Colonic mucosa (tissue), 4 donors: ENCODE measurements around the gene RAB40B. TPM values are rescaled to one million over a fixed set of nuclear protein-coding genes. Genes with fewer than 3 reads are reported as not detected.

Source experiments
- DNase-seq: peaks from one replicate; pipeline ENCODE4 v3.0.0-alpha.2; 2020
- H3K27ac ChIP-seq: fragments of 200-600 bp; one replicate; pipeline ENCODE4 v1.8.0; 2021
- H3K27me3 ChIP-seq: fragments of 200-600 bp; one replicate; pipeline ENCODE4 v1.8.0; 2021
- H3K36me3 ChIP-seq: fragments of 200-600 bp; one replicate; pipeline ENCODE4 v1.8.0; 2021
- H3K4me1 ChIP-seq: fragments of 200-600 bp; one replicate; pipeline ENCODE4 v1.8.0; 2021; ENCODE audit warnings: mild to moderate bottlenecking
- H3K4me3 ChIP-seq: fragments of 200-600 bp; one replicate; pipeline ENCODE4 v1.8.0; 2021
- H3K9ac ChIP-seq, 2 donors: one replicate each; pipeline ENCODE4 v1.7.0; 2013; ENCODE audit warnings: control low read depth in 2 of 2, low read depth in 2 of 2, low read length in 2 of 2
- H3K9me3 ChIP-seq: fragments of 200-600 bp; one replicate; pipeline ENCODE4 v1.8.0; 2021
- CTCF ChIP-seq: fragments of 200-600 bp; IDR thresholded peaks from one replicate; pipeline ENCODE4 v1.8.0; 2022; ENCODE audit warnings: antibody characterized with exemption, mild to moderate bottlenecking
- intact Hi-C: fragments of 100-400 bp; cut with DNase I; formaldehyde crosslinking; loops from one replicate; pipeline ENCODE4 v1.14.1; 2022
- total RNA-seq, 2 donors: library from RNA; stranded (reverse); fragmentation: NEBNext Ultra II Directional in 1 of 2; extraction: Animal tissue kit (Norgen Biotek cat#: 25700) in 1 of 2; gene quantifications; one replicate each; pipeline ENCODE4 v1.2.1, GENCODE V29; 2021
- donor health status: healthy.
- donor health status: DM: no; HTN: no; CAD: no.
- donor health status: DM: no; HTN: no; CAD: no.

Gene RAB40B
- total RNA-seq, 2 donors from 2014 or later = 34.7 to 35.8 TPM

GRCh38 chr17:82663381-82664275 lies 34.9 kb downstream of the RAB40B start:
- H3K36me3 ChIP-seq = no peaks in the 10 kb centered on the region
- no peaks in the 10 kb centered on the region for H3K4me1 ChIP-seq
- no peaks in the 10 kb centered on the region for H3K27me3 ChIP-seq
- intact Hi-C loops = no loop called here
- H3K9me3 ChIP-seq = no peaks in the 10 kb centered on the region
- H3K9ac ChIP-seq = no peak overlapping the region
- no peak for TF ChIP-seq CTCF
- no peak for DNase-seq
- no peak overlapping the region for H3K27ac ChIP-seq
- H3K4me3 ChIP-seq = no peak overlapping the region

GRCh38 chr17:82662711-82663261 lies 35.7 kb downstream of the RAB40B start:
- intact Hi-C loops = no loop called here
- no peaks in the 10 kb centered on the region for H3K9me3 ChIP-seq
- no peak for DNase-seq
- TF ChIP-seq CTCF = no peak
- H3K27ac ChIP-seq = no peak overlapping the region
- no peaks in the 10 kb centered on the region for H3K36me3 ChIP-seq
- no peaks in the 10 kb centered on the region for H3K4me1 ChIP-seq
- no peaks in the 10 kb centered on the region for H3K27me3 ChIP-seq
- H3K4me3 ChIP-seq = no peak overlapping the region
- no peak overlapping the region for H3K9ac ChIP-seq

GRCh38 chr17:82661717-82662683 lies 36.5 kb downstream of the RAB40B start:
- H3K9ac ChIP-seq = no peak overlapping the region
- no peak overlapping the region for H3K4me3 ChIP-seq
- no peaks in the 10 kb centered on the region for H3K36me3 ChIP-seq
- no peak overlapping the region for H3K27ac ChIP-seq
- no peak for DNase-seq
- no peaks in the 10 kb centered on the region for H3K27me3 ChIP-seq
- no peaks in the 10 kb centered on the region for H3K9me3 ChIP-seq
- intact Hi-C loops = no loop called here
- no peak for TF ChIP-seq CTCF
- H3K4me1 ChIP-seq = no peaks in the 10 kb centered on the region

GRCh38 chr17:82659886-82660285 lies 38.6 kb downstream of the RAB40B start:
- H3K27me3 ChIP-seq = no peaks in the 10 kb centered on the region
- no peaks in the 10 kb centered on the region for H3K9me3 ChIP-seq
- no peak overlapping the region for H3K27ac ChIP-seq
- no peak overlapping the region for H3K4me3 ChIP-seq
- H3K4me1 ChIP-seq = no peaks in the 10 kb centered on the region
- intact Hi-C loops = no loop called here
- no peak for TF ChIP-seq CTCF
- no peaks in the 10 kb centered on the region for H3K36me3 ChIP-seq
- DNase-seq = no peak
- H3K9ac ChIP-seq = no peak overlapping the region

- TF ChIP-seq CTCF = no peak
- intact Hi-C loops = no loop called here
- no peak for DNase-seq
- Histone ChIP-seq H3K27ac (no peak overlapping the region), H3K4me1 (no peaks in the 10 kb centered on the region), H3K36me3 (no peaks in the 10 kb centered on the region), H3K9ac (no peak overlapping the region), H3K27me3 (no peaks in the 10 kb centered on the region), H3K4me3 (no peak overlapping the region), H3K9me3 (no peaks in the 10 kb centered on the region)
Observed at GRCh38 chr17:82658796-82659452, 39.6 kb downstream of the RAB40B start.
